ENCODE results near the gene L1CAM.

The L1CAM gene

GRCh38 chrX:153931151-153931550, 45.2 kb upstream of the L1CAM start:
- Histone ChIP-seq H4K8ac (ENCODE audit: low read depth, low read length) (no peak overlapping the region), H3K79me2 (ENCODE audit: control insufficient read depth, insufficient read depth, low read length, poor library complexity) (peaks cover 17% of the 10 kb centered on the region), H2AFZ (ENCODE audit: insufficient read depth, low read length, poor library complexity) (no peak overlapping the region), H3K14ac (ENCODE audit: low read length) (no peak overlapping the region), H2BK12ac (ENCODE audit: low read length) (no peak overlapping the region), H3K4me1 (ENCODE audit: control insufficient read depth in 1 of 2, insufficient read depth in 2 of 2, low read length in 2 of 2) (peaks cover 14 to 21% of the 10 kb centered on the region in 2 experiments), H3K36me3 (ENCODE audit: control insufficient read depth in 1 of 2, insufficient read depth in 2 of 2, low read length in 2 of 2) (peaks cover 36 to 37% of the 10 kb centered on the region in 2 experiments), H3K23ac (ENCODE audit: low read length) (no peak overlapping the region), H3K9me3 (ENCODE audit: insufficient read depth, low read depth, low read length) (no peaks in the 10 kb centered on the region), H4K12ac (ENCODE audit: low read depth, low read length) (no peak overlapping the region), H2BK120ac (ENCODE audit: insufficient read depth, low read length, poor library complexity) (no peak overlapping the region), H3K27me3 (ENCODE audit: insufficient read depth, low read length) (no peaks in the 10 kb centered on the region), H3K4me2 (ENCODE audit: low read length) (no peak overlapping the region), H3K4me3 (ENCODE audit: low read depth, low read length) (no peak overlapping the region), H4K91ac (ENCODE audit: low read depth, low read length) (no peak overlapping the region), H2AK5ac (ENCODE audit: low read length) (no peak overlapping the region), H3K4ac (ENCODE audit: low read depth, low read length) (no peak overlapping the region), H3K18ac (ENCODE audit: low read length) (no peak overlapping the region), H2BK5ac (ENCODE audit: low read depth, low read length, poor library complexity) (no peak overlapping the region), H3K27ac (ENCODE audit: low read depth, low read length) (no peak overlapping the region), H3K79me1 (ENCODE audit: low read length) (peaks cover 13% of the 10 kb centered on the region), H3K9ac (ENCODE audit: low read length) (no peak overlapping the region)
- no peak for DNase-seq
- WGBS (ENCODE audit: extremely low coverage, insufficient coverage, insufficient read length): no CpG with 5 or more reads among the region's 8 CpGs

- Histone ChIP-seq H4K91ac (ENCODE audit: low read depth, low read length) (no peak overlapping the region), H3K27ac (ENCODE audit: low read depth, low read length) (no peak overlapping the region), H3K36me3 (ENCODE audit: control insufficient read depth in 1 of 2, insufficient read depth in 2 of 2, low read length in 2 of 2) (peaks cover 36 to 37% of the 10 kb centered on the region in 2 experiments), H4K12ac (ENCODE audit: low read depth, low read length) (no peak overlapping the region), H3K4ac (ENCODE audit: low read depth, low read length) (no peak overlapping the region), H3K27me3 (ENCODE audit: insufficient read depth, low read length) (no peaks in the 10 kb centered on the region), H3K18ac (ENCODE audit: low read length) (no peak overlapping the region), H3K79me1 (ENCODE audit: low read length) (peaks cover 13% of the 10 kb centered on the region), H4K8ac (ENCODE audit: low read depth, low read length) (no peak overlapping the region), H3K4me1 (ENCODE audit: control insufficient read depth in 1 of 2, insufficient read depth in 2 of 2, low read length in 2 of 2) (peaks cover 17 to 26% of the 10 kb centered on the region in 2 experiments), H2BK5ac (ENCODE audit: low read depth, low read length, poor library complexity) (no peak overlapping the region), H3K79me2 (ENCODE audit: control insufficient read depth, insufficient read depth, low read length, poor library complexity) (peaks cover 17% of the 10 kb centered on the region), H2BK120ac (ENCODE audit: insufficient read depth, low read length, poor library complexity) (no peak overlapping the region), H3K14ac (ENCODE audit: low read length) (no peak overlapping the region), H3K4me2 (ENCODE audit: low read length) (no peak overlapping the region), H3K4me3 (ENCODE audit: low read depth, low read length) (no peak overlapping the region), H3K9me3 (ENCODE audit: insufficient read depth, low read depth, low read length) (no peaks in the 10 kb centered on the region), H2AFZ (ENCODE audit: insufficient read depth, low read length, poor library complexity) (no peak overlapping the region), H2BK12ac (ENCODE audit: low read length) (no peak overlapping the region), H3K23ac (ENCODE audit: low read length) (no peak overlapping the region), H2AK5ac (ENCODE audit: low read length) (no peak overlapping the region), H3K9ac (ENCODE audit: low read length) (no peak overlapping the region)
- DNase-seq: no peak
- WGBS (ENCODE audit: extremely low coverage, insufficient coverage, insufficient read length): no CpG with 5 or more reads among the region's 31 CpGs
These were observed 44.3 kb upstream of the L1CAM start for GRCh38 chrX:153930011-153930910.

- Histone ChIP-seq H3K4me2 (ENCODE audit: low read length) (no peak overlapping the region), H3K27ac (ENCODE audit: low read depth, low read length) (no peak overlapping the region), H3K14ac (ENCODE audit: low read length) (no peak overlapping the region), H3K9me3 (ENCODE audit: insufficient read depth, low read depth, low read length) (no peaks in the 10 kb centered on the region), H3K18ac (ENCODE audit: low read length) (no peak overlapping the region), H3K4me3 (ENCODE audit: low read depth, low read length) (no peak overlapping the region), H3K23ac (ENCODE audit: low read length) (no peak overlapping the region), H3K79me1 (ENCODE audit: low read length) (peaks cover 11% of the 10 kb centered on the region), H2BK12ac (ENCODE audit: low read length) (no peak overlapping the region), H4K12ac (ENCODE audit: low read depth, low read length) (no peak overlapping the region), H3K27me3 (ENCODE audit: insufficient read depth, low read length) (no peaks in the 10 kb centered on the region), H2AK5ac (ENCODE audit: low read length) (no peak overlapping the region), H2AFZ (ENCODE audit: insufficient read depth, low read length, poor library complexity) (no peak overlapping the region), H2BK120ac (ENCODE audit: insufficient read depth, low read length, poor library complexity) (no peak overlapping the region), H3K4me1 (ENCODE audit: control insufficient read depth in 1 of 2, insufficient read depth in 2 of 2, low read length in 2 of 2) (peaks cover 17 to 26% of the 10 kb centered on the region in 2 experiments), H3K79me2 (ENCODE audit: control insufficient read depth, insufficient read depth, low read length, poor library complexity) (peaks cover 15% of the 10 kb centered on the region), H4K8ac (ENCODE audit: low read depth, low read length) (no peak overlapping the region), H3K4ac (ENCODE audit: low read depth, low read length) (no peak overlapping the region), H2BK5ac (ENCODE audit: low read depth, low read length, poor library complexity) (no peak overlapping the region), H3K9ac (ENCODE audit: low read length) (no peak overlapping the region), H4K91ac (ENCODE audit: low read depth, low read length) (no peak overlapping the region), H3K36me3 (ENCODE audit: control insufficient read depth in 1 of 2, insufficient read depth in 2 of 2, low read length in 2 of 2) (peaks cover 36 to 37% of the 10 kb centered on the region in 2 experiments)
- WGBS (ENCODE audit: extremely low coverage, insufficient coverage, insufficient read length): no CpG with 5 or more reads among the region's 10 CpGs
- DNase-seq: no peak
These were observed 43.6 kb upstream of the L1CAM start for GRCh38 chrX:153929576-153929975.

GRCh38 chrX:153928846-153929245, 42.9 kb upstream of the L1CAM start:
- no peak overlapping the region for H3K23ac ChIP-seq (ENCODE audit: low read length)
- H2BK120ac ChIP-seq (ENCODE audit: insufficient read depth, low read length, poor library complexity): no peak overlapping the region
- H3K9ac ChIP-seq (ENCODE audit: low read length): no peak overlapping the region
- H4K12ac ChIP-seq (ENCODE audit: low read depth, low read length): no peak overlapping the region
- H3K36me3 ChIP-seq (ENCODE audit: control insufficient read depth in 1 of 2, insufficient read depth in 2 of 2, low read length in 2 of 2): peaks cover 36 to 37% of the 10 kb centered on the region in 2 experiments
- H3K4ac ChIP-seq (ENCODE audit: low read depth, low read length): no peak overlapping the region
- no peaks in the 10 kb centered on the region for H3K9me3 ChIP-seq (ENCODE audit: insufficient read depth, low read depth, low read length)
- peak overlapping the region; percentile 7 for H3K27ac ChIP-seq (ENCODE audit: low read depth, low read length)
- H3K27me3 ChIP-seq (ENCODE audit: insufficient read depth, low read length): no peaks in the 10 kb centered on the region
- no peak overlapping the region for H2BK5ac ChIP-seq (ENCODE audit: low read depth, low read length, poor library complexity)
- H3K4me3 ChIP-seq (ENCODE audit: low read depth, low read length): no peak overlapping the region
- no CpG with 5 or more reads among the region's 9 CpGs for WGBS (ENCODE audit: extremely low coverage, insufficient coverage, insufficient read length)
- no peak overlapping the region for H2AK5ac ChIP-seq (ENCODE audit: low read length)
- peak overlapping the region; percentile 30 for H3K4me2 ChIP-seq (ENCODE audit: low read length)
- H3K14ac ChIP-seq (ENCODE audit: low read length): no peak overlapping the region
- H3K79me1 ChIP-seq (ENCODE audit: low read length): peaks cover 7% of the 10 kb centered on the region
- DNase-seq: no peak
- peaks cover 14 to 22% of the 10 kb centered on the region in 2 experiments for H3K4me1 ChIP-seq (ENCODE audit: control insufficient read depth in 1 of 2, insufficient read depth in 2 of 2, low read length in 2 of 2)
- H4K91ac ChIP-seq (ENCODE audit: low read depth, low read length): no peak overlapping the region
- H3K18ac ChIP-seq (ENCODE audit: low read length): no peak overlapping the region
- H3K79me2 ChIP-seq (ENCODE audit: control insufficient read depth, insufficient read depth, low read length, poor library complexity): peaks cover 7% of the 10 kb centered on the region
- no peak overlapping the region for H4K8ac ChIP-seq (ENCODE audit: low read depth, low read length)
- H2BK12ac ChIP-seq (ENCODE audit: low read length): no peak overlapping the region
- no peak overlapping the region for H2AFZ ChIP-seq (ENCODE audit: insufficient read depth, low read length, poor library complexity)

All from trophoblast cell (in vitro differentiated cells and primary cell).